ENCODE data around the gene PSTPIP2. TPM values are rescaled to one million over a fixed set of nuclear protein-coding genes. Genes with fewer than 3 reads are reported as not detected.

The PSTPIP2 gene
- total RNA-seq, 1 experiment from 2014 or later, result 3.3 TPM

DNA sequence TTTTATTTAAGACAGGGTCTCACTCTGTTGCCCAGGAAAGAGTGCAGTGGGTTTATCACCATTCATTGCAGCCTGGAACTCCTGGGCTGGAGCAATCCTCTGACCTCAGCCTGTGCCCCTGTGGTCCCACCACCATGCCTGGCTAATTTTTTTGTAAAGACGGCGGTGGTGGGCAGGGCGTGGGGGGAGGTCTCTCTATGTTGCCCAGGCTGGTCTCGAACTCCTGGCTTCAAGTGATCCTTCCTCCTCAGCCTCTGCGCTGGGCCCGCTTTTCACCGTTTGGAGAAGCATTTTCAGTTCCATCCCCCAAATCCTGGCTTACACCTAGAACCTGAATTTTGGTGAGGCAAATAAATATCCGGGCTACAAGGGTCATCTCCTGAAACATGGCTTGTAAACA, 27.4 kb upstream of the PSTPIP2 start:
- H3K79me2 ChIP-seq (ENCODE audit: insufficient read depth, low read length), result peaks cover 21% of the 10 kb centered on the region; the same call in 1 of the 2 replicates
- H2AK5ac ChIP-seq (ENCODE audit: insufficient read length, low read length), result no peak overlapping the region
- no peak overlapping the region for H2BK12ac ChIP-seq (ENCODE audit: insufficient read length, low read depth, low read length)
- H3K23ac ChIP-seq (ENCODE audit: insufficient read length, low read depth, low read length), result no peak overlapping the region
- H3K23me2 ChIP-seq (ENCODE audit: insufficient read length, low read depth, low read length, poor library complexity, severe bottlenecking), result peaks cover 3% of the 10 kb centered on the region
- no peak overlapping the region for H3K27ac Mint-ChIP-seq
- H3K4ac ChIP-seq (ENCODE audit: low read depth, low read length), result no peak overlapping the region
- H4K91ac ChIP-seq (ENCODE audit: insufficient read length, low read depth, low read length), result no peak overlapping the region
- no peaks in the 10 kb centered on the region for H3K27me3 Mint-ChIP-seq (ENCODE audit: low read depth)
- H4K5ac ChIP-seq (ENCODE audit: insufficient read length, low read depth, low read length), result no peak overlapping the region
- no peaks in the 10 kb centered on the region; the same call in 1 of the 2 replicates for H3K4me1 ChIP-seq (ENCODE audit: insufficient read depth, low read length)
- H3K36me3 Mint-ChIP-seq (ENCODE audit: insufficient read depth in 1 of 3, low read depth in 3 of 3), result peaks cover 11 to 23% (median 16%) of the 10 kb centered on the region in 3 experiments; a peak in 6 of 7 replicates
- no peak overlapping the region for H2BK5ac ChIP-seq (ENCODE audit: insufficient read length, low read length)
- no peak for DNase-seq
- WGBS (ENCODE audit: extremely low coverage, insufficient read length, low lambda C conversion rate), result no CpG with 5 or more reads among the region's 8 CpGs
- no peaks in the 10 kb centered on the region for H3K27me3 ChIP-seq (ENCODE audit: insufficient read depth, low read length)
- H2BK20ac ChIP-seq (ENCODE audit: low read depth, low read length, poor library complexity, severe bottlenecking), result no peak overlapping the region
- H2BK120ac ChIP-seq (ENCODE audit: low read depth, low read length, poor library complexity, severe bottlenecking), result no peak overlapping the region
- H3K14ac ChIP-seq (ENCODE audit: insufficient read depth, low read length), result no peak overlapping the region
- no peak overlapping the region for H3K27ac ChIP-seq (ENCODE audit: insufficient read length, low read depth, low read length)
- H4K8ac ChIP-seq (replicated peaks; ENCODE audit: insufficient read length, low read depth, low read length), result no peak overlapping the region
- no peak overlapping the region for H3K9ac ChIP-seq (ENCODE audit: extremely low read depth, insufficient read length, low read length)
- TF ChIP-seq, protein P1, sequence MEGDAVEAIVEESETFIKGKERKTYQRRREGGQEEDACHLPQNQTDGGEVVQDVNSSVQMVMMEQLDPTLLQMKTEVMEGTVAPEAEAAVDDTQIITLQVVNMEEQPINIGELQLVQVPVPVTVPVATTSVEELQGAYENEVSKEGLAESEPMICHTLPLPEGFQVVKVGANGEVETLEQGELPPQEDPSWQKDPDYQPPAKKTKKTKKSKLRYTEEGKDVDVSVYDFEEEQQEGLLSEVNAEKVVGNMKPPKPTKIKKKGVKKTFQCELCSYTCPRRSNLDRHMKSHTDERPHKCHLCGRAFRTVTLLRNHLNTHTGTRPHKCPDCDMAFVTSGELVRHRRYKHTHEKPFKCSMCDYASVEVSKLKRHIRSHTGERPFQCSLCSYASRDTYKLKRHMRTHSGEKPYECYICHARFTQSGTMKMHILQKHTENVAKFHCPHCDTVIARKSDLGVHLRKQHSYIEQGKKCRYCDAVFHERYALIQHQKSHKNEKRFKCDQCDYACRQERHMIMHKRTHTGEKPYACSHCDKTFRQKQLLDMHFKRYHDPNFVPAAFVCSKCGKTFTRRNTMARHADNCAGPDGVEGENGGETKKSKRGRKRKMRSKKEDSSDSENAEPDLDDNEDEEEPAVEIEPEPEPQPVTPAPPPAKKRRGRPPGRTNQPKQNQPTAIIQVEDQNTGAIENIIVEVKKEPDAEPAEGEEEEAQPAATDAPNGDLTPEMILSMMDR (conservative IDR thresholded peaks at IDR 0.05), result no peak
- H2BK15ac ChIP-seq (ENCODE audit: low read depth, low read length), result no peak overlapping the region
- H3K18ac ChIP-seq (ENCODE audit: insufficient read length, low read depth, low read length), result no peak overlapping the region
- H3K56ac ChIP-seq (ENCODE audit: insufficient read length, low read depth, low read length), result no peak overlapping the region
- no peak overlapping the region for H3T11ph ChIP-seq (ENCODE audit: low read length)
- no peaks in the 10 kb centered on the region for H4K20me1 ChIP-seq (ENCODE audit: control insufficient read depth, insufficient read depth, insufficient read length)
- no peak overlapping the region; a peak in 1 of 5 replicates for H3K4me3 Mint-ChIP-seq
- H3K9me3 Mint-ChIP-seq, result no peaks in the 10 kb centered on the region
- H2AFZ ChIP-seq (ENCODE audit: low read length), result no peak overlapping the region
- peaks cover 21 to 26% of the 10 kb centered on the region in 2 experiments for H3K4me1 Mint-ChIP-seq
- no peak overlapping the region for H3K4me2 ChIP-seq (ENCODE audit: insufficient read depth, insufficient read length, low read length)
- H3K79me1 ChIP-seq (ENCODE audit: insufficient read depth, low read depth, low read length, poor library complexity, severe bottlenecking), result no peaks in the 10 kb centered on the region
- H3K9me3 ChIP-seq (ENCODE audit: control insufficient read depth, low read depth, low read length), result no peaks in the 10 kb centered on the region
